Nephron (organoid): ENCODE measurements around the gene FSD1.

Experiments used
- H3K27ac Mint-ChIP-seq, 3 experiments: 2 replicates each; pipeline ENCODE4 v1.8.0; 2020; ENCODE audit warnings: mixed read lengths in 3 of 3, mild to moderate bottlenecking in 2 of 3, moderate library complexity in 1 of 3
- H3K27me3 Mint-ChIP-seq: 2 replicates; pipeline ENCODE4 v1.8.0; 2021; ENCODE audit warnings: low read depth, mild to moderate bottlenecking, moderate library complexity, mixed read lengths
- H3K36me3 Mint-ChIP-seq: 2 replicates; pipeline ENCODE4 v1.8.0; 2020; ENCODE audit warnings: low read depth, mixed read lengths
- H3K4me1 Mint-ChIP-seq: 2 replicates; pipeline ENCODE4 v1.8.0; 2020; ENCODE audit warnings: mixed read lengths
- H3K4me3 Mint-ChIP-seq, 3 experiments: 2 replicates each; pipeline ENCODE4 v1.8.0; 2020; ENCODE audit warnings: mild to moderate bottlenecking in 3 of 3, mixed read lengths in 3 of 3, moderate library complexity in 2 of 3
- H3K9me3 Mint-ChIP-seq: 2 replicates; pipeline ENCODE4 v1.8.0; 2020; ENCODE audit warnings: mixed read lengths
- CTCF ChIP-seq, 3 experiments: fragments of 200-600 bp; sonication (generic); IDR thresholded peaks; one replicate each; pipeline ENCODE4 v1.5.0; 2021; ENCODE audit warnings: antibody characterized with exemption in 3 of 3; ENCODE audit not compliant: unreplicated experiment in 3 of 3

FSD1 gene

GRCh38 chr19:4310247-4311121 lies 6.1 kb downstream of the FSD1 start:
- TF ChIP-seq CTCF (IDR thresholded peaks at IDR 0.05; ENCODE audit: unreplicated experiment in 3 of 3) = no peak
- no peak overlapping the region for H3K27ac Mint-ChIP-seq
- H3K4me1 Mint-ChIP-seq = no peaks in the 10 kb centered on the region
- H3K36me3 Mint-ChIP-seq = peaks cover 24% of the 10 kb centered on the region
- H3K27me3 Mint-ChIP-seq = peaks cover 3% of the 10 kb centered on the region
- H3K9me3 Mint-ChIP-seq = no peaks in the 10 kb centered on the region
- H3K4me3 Mint-ChIP-seq = no peak overlapping the region

GRCh38 chr19:4313847-4314490 lies 9.6 kb downstream of the FSD1 start:
- no peak for TF ChIP-seq CTCF (IDR thresholded peaks at IDR 0.05; ENCODE audit: unreplicated experiment in 3 of 3)
- Mint-ChIP-seq H3K36me3 (peaks cover 33% of the 10 kb centered on the region), H3K27ac (no peak overlapping the region), H3K9me3 (no peaks in the 10 kb centered on the region), H3K27me3 (no peaks in the 10 kb centered on the region), H3K4me1 (no peaks in the 10 kb centered on the region), H3K4me3 (no peak overlapping the region)

GRCh38 chr19:4316956-4317355 lies 12.6 kb downstream of the FSD1 start:
- Mint-ChIP-seq H3K27ac (no peak overlapping the region), H3K4me1 (no peaks in the 10 kb centered on the region), H3K27me3 (no peaks in the 10 kb centered on the region), H3K4me3 (no peak overlapping the region), H3K9me3 (peaks cover 23% of the 10 kb centered on the region), H3K36me3 (peaks cover 40% of the 10 kb centered on the region)
- TF ChIP-seq CTCF (IDR thresholded peaks at IDR 0.05; ENCODE audit: unreplicated experiment in 3 of 3) = no peak

- Mint-ChIP-seq H3K4me1 (no peaks in the 10 kb centered on the region), H3K9me3 (peaks cover 23% of the 10 kb centered on the region), H3K4me3 (no peak overlapping the region), H3K27me3 (no peaks in the 10 kb centered on the region), H3K27ac (no peak overlapping the region), H3K36me3 (peaks cover 39% of the 10 kb centered on the region)
- no peak for TF ChIP-seq CTCF (IDR thresholded peaks at IDR 0.05; ENCODE audit: unreplicated experiment in 3 of 3)
These were observed 14.1 kb downstream of the FSD1 start for GRCh38 chr19:4318460-4318859.

GRCh38 chr19:4319067-4319718 lies 14.8 kb downstream of the FSD1 start:
- no peak for TF ChIP-seq CTCF (IDR thresholded peaks at IDR 0.05; ENCODE audit: unreplicated experiment in 3 of 3)
- Mint-ChIP-seq H3K4me3 (no peak overlapping the region), H3K9me3 (peaks cover 23% of the 10 kb centered on the region), H3K36me3 (peaks cover 39% of the 10 kb centered on the region), H3K27ac (no peak overlapping the region), H3K27me3 (no peaks in the 10 kb centered on the region), H3K4me1 (no peaks in the 10 kb centered on the region)
